NCI-H748 treated with DMSO at 0.1 percent for 48 hours (cell line): Measurements from ENCODE around the gene MCF2L.
"Not testable (repeated sequence)": the region's sequence is repeated elsewhere in the genome, so short reads cannot be mapped to it uniquely, and the experiment has no call there.

Experiments used
- DNase-seq: peaks from one replicate; lab custom pipeline; 2025; lab: John Stamatoyannopoulos, UW

MCF2L gene

DNA sequence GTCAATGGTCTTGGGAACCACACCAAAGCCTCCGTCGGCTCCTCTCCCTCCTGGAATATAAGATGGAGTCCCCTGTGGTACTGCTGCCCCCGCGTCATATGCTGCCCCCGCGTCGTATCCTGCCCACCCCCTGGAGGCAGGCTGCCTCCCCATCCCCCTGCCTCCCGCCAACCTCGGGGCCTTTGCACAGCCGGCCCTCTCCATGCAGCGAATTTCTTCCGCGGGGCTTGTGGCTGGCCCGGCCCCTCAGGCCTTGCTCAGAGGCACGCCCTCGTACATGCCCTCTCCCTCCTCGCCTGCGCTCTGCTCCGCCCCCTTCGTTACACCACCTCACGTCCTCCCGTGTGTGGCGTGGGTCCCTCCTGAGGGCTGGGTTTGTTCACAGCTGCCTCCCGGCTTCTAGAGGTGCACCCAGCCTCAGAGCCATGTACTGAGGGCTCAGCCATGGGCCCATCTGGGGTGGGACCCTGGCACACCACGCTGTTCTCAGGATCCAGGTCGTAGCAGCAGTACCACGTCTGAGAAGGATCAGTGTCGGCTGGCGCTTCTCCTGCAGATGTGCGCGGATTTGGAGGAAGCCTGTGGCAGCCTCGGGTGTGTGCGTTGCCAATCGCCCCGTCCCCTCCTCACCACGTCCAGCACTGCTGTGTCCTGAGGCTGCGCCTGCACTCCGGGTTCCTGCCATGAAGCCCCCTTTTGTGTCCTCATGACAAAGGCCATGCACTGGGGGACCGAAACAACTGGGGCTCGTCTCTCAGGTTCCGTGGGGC is 47.7 kb downstream of the MCF2L start:
- no peak for DNase-seq

DNA sequence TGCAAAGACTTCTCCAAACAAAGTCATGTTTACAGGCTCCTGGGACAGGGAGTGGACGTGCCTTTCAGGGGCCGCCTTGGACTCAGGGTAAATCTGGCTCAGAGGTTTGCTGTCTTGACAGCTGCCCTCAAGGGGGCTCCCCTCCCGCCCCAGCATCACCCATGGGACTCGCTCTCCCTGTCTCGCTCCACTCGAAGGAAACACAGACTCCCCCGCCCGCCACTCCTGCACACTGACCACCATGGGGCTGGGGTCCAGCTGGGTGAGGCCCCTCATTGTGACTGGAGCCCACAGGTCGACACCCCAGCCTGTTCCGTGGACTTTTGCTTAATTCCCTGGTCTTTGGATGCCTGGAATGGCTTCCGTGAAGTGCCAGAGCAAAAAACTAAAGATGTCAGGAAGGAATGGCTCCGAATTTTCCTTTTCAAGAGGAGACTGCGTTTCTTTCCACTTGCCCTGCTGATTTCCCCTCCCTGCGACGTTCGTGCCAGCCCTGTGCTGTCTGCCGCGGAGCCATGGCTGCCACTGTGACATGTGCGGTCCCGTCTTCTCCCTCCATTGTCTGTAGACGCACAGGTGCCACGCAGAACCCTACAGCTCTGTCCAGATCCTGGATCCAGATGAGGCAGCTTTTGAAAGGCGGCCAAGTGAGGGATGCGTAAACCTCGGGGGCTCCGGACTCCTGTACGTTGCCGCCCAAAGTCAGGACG is 48.6 kb downstream of the MCF2L start:
- no peak for DNase-seq

DNA sequence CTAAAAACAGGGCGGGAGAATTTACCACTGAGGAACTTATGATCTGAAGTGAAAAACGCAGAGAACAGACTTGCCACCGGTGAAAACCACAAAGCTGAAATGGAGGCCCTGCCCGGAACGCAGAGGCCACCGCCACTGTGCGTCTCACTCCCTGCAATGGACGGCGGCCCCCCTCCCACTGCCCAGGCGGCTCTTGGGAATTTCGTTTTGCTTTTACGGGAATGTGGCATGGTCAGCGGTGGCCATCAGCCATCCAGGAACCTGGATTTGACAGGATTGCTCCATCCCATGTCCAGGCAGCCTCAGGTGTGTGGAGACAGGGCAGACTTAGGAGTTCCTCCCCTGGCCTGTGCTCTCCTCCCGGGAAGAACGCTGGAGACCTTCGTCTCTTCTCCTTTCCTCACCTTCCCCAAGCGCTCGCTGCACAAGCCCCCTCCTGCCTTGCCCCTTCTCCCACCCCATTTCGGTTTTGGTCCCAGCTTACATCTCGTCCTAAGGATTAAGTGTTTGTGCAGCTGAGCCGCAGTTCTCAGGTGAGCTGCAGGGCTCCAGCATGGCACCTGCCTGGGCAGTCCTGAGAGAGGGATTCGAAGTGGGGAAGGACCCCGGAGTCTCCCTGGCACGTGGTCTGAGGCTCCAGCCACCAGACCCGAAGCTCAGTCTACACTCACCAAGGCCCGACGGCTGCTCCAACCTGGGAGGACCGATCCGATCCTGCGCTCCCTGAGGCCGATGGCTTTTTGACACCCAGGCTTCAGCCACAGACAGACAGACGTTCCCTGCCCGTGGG is 49.9 kb downstream of the MCF2L start:
- DNase-seq, result no peak

DNA sequence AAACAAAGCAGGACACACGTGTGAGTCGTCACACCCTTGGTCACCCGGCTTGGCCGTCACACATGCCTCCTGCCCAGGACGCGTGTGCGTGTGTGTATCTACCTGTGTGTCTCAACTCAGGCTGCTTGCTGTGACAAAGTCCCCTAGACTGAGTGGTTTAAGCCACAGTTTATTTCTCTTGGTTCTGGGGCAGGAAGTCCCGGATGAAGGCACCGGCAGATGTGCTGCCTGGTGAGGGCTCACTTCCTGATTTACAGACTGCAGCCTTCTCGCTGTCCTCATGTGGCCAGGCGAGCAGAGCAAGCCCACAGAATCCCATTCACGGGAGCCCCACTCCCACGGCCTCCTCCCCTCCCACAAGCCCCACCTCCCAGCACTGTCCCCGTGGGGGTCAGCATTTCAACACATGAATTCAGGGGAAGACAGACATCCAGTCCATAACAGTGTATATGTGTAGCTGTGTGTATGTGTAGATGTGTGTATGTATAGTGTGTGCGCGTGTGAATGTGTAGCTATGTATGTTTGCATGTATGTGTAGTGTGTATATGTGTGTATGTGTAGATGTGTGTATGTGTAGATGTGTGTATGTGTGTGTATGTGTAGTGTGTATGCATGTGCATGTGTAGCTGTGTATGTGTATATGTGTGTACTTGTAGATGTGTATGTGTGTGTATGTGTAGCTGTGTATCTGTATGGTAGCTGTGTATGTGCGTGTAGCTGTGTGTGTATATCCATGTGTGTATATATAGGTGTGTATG is 51.5 kb downstream of the MCF2L start:
- no peak for DNase-seq

DNA sequence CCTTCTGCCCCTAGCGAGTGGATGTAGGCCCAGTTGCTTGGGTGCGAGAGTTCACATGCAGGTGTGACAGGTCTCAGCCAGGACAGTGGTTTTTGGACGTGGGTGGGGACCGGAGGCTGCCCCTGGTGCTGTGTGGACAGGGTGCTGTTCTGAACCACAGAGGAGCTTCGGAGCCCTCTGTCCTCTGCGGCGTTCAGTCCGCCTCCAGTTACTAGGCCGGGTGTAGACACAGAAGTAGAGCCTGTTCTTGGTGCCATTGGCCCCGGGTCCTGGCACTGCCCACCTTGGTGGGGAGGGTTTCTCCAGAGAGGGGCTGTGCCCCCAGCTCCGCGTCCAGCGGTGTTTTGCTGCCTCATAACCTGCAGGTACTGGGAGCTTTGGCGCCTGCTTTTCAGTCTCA is 52.4 kb downstream of the MCF2L start:
- DNase-seq, result no peak

DNA sequence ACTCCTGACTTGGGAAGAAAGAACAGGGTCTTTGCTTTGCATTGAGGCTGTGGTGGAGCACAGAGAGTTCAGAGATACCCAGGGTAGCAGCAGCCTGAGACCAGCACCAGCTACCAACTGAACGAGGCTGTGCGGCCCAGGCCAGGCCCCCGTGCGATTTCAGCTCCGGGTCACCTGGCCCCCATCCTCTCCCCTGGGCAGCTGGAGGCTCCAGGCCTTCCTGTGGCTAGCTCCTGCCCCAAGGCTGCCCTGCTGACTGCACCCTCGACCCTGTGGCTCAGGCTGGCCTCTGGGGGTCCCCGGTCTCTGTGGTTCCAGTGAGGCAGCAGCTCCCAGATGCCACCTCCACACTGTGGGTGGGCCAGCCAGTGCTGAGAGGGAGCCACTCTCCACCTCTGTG is 52.8 kb downstream of the MCF2L start:
- no peak for DNase-seq

DNA sequence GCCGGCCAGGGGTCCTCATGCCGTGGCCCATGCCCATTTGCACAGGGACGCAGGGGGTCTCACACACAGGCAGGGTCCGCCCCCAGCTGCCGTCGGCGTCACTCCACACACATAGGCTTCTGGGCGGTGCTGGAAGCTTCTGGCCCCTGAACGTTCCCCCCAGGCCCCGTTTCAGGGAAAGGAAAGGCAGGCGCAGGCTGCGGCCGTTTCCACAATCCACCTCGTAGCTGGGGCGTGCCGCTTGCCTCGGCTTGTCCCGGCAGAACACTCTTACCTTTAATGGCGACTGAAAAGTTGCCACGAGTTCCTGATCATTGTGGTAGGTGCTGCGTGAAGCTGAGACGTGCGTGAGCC is 53.4 kb downstream of the MCF2L start:
- no peak for DNase-seq

DNA sequence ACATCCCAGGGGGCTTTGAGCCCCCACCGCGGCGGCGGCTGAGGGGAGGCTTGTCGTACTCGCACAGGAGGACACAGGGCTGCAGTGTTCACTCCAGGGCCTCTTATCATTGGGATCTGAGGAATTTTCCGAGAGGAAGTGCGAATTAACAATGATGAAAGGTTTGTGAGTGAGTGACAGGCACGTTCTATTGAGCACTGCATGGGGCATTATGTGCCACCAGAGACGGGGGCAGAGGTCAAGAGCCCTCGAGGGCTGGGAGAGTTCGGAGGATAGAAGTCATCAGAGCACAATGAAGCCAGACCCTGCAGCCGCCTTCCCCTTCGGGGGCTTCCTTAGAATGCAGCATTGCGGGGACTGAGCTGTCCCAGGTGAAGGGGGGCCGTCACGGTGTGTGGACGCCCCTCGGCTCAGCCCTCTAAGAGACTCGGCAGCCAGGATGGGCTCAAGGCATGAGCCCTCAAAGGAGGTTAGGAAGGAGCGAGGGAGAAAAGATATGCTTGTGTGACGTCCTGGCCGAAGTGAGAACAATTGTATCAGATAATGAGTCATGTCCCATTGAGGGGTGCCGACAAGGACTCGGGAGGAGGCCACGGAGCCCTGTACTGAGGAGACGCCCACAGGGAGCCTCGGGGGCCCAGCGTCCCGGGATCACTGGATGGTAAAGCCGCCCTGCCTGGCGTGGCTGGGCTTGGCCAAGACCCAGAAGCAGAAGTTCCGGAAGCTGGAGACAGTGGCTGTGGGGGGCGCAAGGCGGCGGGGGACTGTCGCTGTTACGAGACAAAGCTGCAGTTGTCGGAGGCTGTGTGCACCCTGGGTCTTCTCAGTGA is 53.9 kb downstream of the MCF2L start:
- peak; percentile 47 for DNase-seq

DNA sequence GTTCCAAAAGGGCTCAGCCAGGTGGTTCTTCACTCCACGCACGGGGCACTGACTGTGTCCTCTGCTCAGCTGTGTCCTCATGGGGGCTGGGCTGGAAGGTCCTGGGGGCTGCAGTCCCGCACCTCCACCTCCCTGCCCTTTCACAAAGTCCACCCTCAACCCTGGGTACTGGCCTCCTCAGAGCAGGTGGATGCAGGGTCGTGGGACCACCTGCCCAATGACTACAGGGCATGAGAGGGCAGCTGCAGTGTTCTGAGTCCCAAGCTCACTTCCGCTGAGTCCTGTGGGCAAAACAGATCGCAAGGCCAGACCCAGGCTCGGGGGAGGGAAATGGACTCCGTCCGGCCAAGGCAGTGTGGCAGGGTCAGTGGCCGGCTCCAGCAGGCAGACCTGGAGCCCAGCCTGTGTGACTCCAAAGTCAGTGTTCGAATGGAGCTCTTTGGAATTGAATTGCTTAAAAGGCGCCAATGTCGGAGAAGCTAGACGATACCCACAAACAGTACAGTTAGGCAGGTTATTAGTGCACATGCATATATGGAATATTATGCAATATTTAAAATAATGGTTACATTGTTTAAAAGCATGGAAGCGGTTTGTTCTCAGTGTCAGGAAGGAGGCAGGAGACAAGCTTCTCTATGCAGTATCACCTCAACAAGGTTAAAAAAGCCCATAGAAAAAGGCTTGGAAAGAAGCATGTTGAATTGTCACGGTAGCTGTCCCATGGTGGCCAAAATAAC is 54.8 kb downstream of the MCF2L start:
- no peak for DNase-seq

DNA sequence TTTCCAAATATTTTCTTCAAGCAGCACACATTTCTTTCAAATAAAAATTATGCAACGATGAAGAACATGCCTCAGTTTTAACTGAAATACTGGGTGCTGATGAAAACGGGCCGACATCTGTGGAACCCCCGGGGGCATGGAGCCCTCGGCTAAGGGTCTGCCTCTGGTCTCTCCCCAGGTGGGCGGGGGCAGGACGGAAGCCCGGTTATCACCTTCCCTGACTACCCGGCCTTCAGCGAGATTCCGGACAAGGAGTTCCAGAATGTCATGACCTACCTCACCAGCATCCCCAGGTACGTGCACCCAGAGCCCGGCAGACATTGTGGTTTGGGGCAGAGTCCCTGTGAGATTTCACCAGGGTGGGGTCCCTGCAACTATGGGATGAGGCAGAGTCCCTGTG is 55.5 kb downstream of the MCF2L start:
- DNase-seq, result no peak

DNA sequence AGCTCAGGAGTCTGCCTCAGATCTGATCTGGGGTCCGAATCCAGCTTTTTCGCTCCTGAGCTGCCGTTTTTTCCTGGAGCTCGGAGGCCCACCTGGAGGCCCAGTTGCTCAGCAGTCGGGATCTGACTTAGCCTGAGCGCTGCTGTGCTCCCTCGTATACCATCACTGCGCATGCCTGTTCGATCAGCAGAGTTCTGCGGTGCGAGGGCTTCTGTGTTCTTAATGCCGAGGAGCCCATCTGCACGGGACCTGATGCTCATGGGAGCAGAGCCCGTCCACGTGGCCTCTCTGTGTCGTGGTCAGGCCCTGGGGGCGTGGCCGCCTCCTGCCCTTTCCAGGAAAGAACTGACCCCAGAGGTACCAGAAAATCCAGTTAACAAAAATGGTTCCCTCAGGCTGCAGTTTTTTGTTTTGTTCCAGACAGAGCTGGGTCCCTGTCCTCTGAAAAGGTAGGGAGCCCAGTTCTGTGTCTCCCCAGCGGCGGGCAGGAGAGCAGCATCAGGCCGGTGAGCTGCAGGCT is 57.4 kb downstream of the MCF2L start:
- no peak for DNase-seq

DNA sequence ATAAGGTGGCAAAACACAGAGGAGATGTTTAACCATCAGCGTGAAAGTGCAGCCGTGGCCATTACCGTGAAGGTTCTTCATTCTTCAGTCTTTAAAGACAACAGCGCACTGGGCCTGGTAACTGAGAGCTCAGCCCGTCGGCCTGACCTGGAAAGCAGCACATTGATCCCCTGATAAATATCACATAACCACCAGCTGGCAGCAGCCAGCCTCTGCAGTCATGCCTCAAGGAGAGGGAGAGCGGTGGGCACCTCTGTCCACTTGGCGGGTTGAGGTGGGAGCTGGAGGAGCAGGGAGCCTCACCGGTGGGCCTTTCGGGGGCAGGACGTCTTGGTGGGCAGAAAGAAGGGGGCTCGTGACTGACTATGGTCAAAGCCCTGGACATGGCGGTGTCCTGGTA is 58.1 kb downstream of the MCF2L start:
- DNase-seq, result no peak

DNA sequence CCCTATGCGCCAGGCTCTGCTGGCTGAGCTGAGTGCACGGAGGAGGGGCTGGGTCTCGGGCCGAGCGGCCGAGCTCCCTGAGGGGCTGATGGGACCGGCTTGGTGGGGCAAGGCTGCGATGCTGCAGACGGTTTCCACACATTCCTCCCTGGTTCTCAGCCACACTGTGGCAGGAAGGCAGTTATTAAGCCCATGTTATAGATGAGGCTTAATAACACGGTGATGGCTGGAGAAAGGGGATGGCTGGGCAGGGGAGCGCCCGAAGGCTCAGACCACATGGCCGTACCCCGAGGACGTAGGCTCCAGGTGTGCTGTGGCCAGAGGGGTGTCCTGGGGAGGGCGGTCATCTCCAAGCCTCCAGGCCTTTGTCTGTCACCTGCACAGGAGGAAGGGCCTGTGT is 58.6 kb downstream of the MCF2L start:
- DNase-seq, result no peak

DNA sequence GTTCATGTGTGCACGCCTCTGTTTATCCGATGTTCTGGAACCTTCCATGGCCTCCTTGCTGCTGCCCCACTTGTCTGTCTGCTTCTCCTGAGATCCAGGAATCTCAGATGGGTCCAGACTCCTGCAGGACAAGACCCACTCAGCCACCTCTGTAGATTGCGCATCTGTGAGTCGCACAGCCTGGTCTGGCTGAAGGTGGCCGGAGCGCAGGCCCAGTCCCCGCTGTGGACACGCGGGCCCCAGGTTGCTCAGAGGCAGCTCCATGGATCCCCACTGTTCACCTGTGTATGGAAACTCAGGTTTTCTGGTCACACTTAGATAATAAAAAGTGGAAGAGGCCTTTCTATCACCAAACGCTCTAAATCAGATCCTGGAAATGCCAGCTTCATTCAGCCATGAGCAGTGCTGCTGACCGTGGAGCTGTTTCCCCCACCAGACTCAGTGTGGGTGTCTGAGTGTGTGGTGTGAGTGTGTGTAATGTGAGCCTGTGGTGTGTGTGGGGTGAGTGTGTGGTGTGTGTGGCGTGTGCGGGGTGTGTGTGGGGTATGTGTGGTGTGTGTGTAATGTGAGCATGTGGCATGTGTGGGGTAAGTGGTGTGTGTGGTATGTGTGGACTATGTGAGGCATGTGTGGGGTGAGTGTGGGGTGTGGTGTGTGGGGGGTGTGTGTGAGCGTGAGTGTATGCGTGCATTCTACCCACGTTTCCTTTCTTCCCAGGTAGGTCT is 59.5 kb downstream of the MCF2L start:
- DNase-seq, result no peak

DNA sequence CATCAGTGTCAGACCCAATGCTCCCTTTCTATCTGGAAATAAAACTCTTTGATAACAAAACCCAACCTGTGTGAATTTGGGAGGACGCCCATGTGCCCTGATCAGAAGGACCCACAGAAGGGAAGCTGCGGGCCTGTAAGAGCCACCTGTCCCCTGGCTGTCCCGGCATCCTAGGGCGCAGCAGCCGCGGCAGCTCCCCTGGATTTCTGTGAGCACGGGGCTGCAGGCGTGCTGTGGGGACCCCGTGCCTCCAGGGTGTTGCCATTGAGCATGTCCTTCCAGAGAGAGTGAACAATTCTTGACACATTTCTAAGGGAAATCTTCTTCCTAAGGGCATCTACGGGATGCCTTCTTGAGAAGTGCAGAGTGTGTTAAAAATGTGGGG is 60.0 kb downstream of the MCF2L start:
- no peak for DNase-seq

DNA sequence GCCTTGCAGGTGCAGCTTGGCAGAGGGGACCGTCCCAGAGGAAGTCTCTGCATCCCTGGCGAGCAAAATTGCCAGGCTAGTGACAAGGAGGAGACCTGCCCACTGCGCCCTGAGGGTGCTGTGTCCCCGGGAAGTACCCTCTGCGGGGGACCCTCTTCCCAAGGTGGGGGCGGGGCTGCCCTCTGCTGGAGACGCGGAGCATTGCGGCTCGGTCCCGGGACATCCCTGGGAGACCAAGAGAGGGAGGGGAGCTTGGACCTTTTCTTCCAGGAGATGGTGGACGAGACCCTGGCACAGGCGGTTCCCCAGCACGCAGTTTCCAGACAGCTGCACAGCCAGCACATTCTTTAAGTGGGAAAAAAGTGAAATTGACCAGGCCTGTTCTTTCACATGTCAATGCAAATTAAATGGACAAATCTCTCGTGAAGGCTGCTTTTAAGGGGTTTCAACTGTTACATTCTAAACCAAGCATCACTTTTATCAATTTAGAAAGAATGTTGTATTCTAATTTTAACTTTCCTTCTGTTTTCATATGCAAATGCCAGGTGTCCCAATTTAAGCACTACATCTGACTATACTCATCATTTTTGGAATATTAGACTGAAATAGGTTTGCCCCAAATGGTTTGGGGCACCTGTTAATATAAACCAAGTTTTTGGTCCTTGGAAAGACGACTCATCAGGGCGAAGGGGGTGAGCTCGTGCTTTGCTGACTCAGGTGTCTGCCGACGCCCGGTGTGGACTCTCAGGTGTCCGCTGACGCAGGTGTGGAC is 60.7 kb downstream of the MCF2L start:
- no peak for DNase-seq

DNA sequence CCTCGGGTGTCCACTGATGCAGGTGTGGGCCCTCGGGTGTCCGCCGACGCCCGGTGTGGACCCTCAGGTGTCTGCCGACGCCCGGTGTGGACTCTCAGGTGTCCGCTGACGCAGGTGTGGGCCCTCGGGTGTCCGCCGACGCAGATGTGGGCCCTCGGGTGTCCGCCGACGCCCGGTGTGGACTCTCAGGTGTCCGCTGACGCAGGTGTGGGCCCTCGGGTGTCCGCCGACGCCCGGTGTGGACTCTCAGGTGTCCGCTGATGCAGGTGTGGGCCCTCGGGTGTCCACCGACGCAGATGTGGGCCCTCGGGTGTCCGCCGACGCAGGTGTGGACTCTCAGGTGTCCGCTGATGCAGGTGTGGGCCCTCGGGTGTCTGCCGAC is 61.2 kb downstream of the MCF2L start:
- DNase-seq, result not testable (repeated sequence)

DNA sequence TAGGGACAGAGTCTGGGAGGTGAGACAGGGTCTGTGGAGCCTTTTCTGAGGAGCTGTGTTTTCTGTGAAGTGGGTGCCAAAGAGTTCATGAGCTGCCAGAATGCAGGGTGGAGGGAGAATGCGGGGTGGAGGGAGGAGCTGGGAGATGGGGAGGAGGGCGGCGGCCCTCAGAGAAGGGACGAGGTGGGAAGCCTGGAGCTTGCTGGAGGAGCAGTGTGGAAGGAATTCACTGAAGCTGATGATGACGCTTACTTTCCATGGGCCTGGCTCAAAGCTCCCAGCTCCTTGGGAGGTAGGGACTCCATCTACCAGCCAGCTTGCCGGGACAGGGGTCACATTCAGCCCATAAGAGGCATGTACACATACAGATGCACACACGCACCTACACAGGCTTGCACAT is 62.5 kb downstream of the MCF2L start:
- no peak for DNase-seq

DNA sequence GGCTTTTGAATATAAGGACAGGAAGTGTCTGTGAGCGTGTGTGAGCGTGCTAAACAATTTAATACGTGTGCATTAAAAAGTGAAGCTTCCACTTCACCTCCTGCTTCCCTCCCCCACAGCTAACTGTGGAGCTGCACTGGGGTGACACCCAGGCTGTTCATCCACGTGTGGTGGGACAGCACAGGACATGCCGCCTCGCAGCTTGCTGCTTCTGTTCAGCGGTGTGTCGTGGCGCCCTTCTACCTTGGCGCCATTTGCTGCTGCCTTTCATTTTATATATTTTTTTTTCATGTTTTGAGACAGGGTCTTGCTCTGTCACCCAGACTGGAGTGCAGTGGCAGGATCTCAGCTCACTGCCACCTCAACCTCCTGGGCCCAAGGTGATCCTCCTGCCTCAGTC is 63.3 kb downstream of the MCF2L start:
- DNase-seq, result no peak
